Activated gamma-delta T cell treated with anti-CD3 and anti-CD28 coated beads, Interleukin-2, amount 50 U/mL, for 16 hours (primary cell): ENCODE results near the gene TAOK1.
"Not testable (repeated sequence)": the region's sequence is repeated elsewhere in the genome, so short reads cannot be mapped to it uniquely, and the experiment has no call there.

Source experiments
- DNase-seq: peaks from one replicate; pipeline ENCODE4 v3.0.0-alpha.2; 2020; ENCODE audit warnings: low read depth

The TAOK1 gene

DNA sequence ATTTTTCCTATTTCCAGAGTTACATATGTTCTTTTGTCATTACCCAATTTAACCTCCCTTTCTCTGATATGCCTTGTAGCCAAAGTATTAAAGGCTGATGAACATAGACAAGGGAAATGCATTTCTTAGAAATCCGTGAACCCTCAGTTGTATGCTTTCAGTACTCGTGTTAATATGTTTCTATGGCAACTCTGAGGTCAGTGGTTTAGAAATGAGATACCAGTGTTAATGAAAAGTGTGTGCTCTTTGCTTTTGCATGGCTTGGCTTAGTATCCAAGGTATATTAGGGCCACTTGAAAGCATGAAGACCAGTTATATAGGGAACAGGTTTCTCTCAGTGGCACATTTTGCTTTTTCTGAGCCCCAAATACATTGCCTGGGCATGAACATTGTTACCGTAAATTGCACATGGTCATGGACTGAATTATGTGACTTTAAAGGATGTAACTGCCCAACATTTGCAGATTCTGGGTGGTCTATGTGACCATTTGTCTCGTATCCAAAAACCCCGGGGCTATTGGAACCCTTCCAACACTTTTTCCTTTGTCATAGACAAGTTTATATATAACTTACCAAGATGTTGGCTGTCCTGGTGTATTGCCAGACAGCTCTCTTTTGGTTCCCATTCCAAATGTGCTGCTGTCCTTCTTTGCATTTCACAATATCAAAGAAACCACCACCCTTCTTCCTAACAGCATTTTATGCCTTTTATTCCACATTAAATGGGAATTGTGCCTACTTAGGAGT, 159.2 kb downstream of the TAOK1 start:
- no peak for DNase-seq

DNA sequence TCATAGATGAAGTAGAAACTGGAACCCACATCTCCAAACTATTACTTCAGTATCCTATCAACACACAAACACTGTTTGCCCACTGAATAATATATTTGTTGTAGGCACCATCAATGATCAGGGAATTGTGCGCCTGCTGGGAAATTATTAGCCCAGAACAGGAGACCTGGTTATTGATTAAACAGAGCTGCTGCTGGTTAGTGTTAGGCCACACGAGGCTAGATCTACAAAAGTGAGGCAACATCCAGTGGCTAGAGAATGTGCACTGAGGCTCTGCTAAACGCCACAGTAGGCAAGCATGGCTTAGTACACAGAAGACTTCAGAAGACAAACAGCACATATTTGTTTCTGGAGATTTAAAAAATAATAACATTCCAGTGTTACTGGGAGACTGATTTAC, 165.7 kb downstream of the TAOK1 start:
- DNase-seq = no peak

DNA sequence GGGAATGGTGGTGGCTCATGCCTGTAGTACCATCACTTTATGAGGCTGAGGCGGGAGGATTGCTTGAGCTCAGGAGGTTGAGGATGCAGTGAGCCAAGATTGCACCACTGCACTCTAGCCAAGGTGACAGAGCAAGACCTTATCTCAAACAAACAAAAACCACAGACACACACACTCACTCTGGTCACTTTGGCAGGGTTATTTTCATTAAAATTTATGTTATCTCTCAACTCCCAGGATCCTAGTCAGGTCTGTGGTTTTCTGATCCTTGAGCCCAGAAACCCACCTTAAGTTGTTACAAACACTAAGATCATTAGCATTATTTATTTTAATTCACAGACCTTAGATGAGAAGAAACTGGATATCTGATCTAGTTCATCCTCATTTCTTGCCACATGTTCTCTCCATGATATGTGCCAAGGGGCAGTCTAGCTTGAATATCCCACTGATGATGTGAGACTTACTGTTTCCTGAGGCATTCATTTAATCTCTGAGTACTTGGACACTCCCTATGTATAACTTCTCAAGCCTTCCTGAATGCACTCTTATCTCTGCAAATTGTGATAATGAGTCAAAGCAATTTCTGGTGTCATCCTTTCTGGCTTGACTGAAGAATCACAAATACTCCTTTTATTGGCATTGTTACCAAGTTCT, 167.0 kb downstream of the TAOK1 start:
- DNase-seq = no peak

DNA sequence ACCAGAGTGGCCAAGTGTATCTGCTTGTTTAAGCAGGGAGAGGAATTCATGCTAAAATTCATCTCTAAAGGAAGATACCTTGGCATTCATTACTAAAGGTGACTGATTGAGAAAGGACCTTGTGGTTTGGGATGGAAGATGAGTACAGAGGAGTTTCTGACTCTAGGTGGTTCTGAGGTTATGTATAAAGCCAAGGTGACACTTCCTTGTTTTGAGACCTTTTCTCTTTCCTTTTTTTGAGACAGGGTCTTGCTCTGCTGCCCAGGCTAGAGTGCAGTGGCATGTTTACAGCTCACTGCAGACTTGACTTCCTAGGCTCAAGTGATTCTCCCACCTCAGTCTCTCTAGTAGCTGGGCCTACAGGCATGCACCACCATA, 167.6 kb downstream of the TAOK1 start:
- no peak for DNase-seq

DNA sequence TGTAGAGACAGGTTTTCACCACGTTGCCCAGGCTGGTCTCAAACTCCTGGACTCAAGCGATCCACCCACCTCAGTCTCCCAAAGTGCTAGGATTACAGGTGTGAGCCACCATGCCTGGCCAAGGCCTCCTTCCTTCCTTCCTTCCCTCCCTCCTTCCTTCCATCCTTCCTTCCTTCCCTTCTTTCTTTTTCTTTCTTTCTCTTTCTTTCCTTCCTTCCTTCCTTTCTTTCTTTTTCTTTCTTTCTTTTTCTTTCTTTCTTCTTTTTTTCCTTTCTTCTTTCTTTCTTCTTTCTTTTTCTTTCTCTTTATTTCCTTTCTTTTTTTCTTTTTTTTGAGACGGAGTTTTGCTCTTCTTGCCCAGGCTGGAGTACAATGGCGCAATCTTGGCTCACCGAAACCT, 168.0 kb downstream of the TAOK1 start:
- not testable (repeated sequence) for DNase-seq

DNA sequence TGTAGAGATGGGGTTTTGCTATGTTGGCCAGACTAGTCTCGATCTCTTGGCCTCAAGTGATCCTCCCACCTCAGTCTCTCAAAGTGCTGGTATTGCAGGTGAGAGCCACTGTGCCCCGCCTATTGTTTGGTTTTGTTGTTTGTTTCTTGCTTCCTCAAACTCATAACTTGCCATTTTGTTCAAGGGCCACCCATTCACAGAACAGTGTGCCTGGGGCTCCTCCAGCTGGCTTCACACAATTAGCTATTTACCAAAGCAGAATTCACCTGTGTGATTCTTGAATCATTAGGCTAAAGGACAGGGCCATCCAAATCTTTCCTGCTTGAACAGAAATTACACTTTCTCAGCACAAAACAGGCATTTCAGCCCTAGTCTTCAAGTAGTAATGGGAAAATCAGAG, 169.5 kb downstream of the TAOK1 start:
- no peak for DNase-seq

DNA sequence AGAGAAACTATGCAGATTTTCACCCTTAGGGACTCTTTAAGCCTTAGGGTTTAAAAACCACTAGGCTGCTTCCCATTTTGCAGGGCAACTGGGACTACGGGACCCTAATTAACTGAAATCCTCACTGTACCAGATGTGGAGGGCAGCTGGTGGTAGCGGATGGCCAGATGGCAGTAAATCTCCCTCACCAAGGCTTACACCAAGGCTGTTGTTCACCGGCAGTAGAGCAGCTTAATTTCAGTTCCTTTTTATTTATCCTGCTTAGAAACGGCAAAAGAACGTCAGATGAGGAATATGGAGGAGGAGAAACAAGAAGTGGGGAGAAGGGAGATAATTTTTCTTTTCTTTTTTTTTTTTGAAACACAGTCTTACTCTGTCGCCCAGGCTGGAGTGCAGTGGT, 170.2 kb downstream of the TAOK1 start:
- no peak for DNase-seq

DNA sequence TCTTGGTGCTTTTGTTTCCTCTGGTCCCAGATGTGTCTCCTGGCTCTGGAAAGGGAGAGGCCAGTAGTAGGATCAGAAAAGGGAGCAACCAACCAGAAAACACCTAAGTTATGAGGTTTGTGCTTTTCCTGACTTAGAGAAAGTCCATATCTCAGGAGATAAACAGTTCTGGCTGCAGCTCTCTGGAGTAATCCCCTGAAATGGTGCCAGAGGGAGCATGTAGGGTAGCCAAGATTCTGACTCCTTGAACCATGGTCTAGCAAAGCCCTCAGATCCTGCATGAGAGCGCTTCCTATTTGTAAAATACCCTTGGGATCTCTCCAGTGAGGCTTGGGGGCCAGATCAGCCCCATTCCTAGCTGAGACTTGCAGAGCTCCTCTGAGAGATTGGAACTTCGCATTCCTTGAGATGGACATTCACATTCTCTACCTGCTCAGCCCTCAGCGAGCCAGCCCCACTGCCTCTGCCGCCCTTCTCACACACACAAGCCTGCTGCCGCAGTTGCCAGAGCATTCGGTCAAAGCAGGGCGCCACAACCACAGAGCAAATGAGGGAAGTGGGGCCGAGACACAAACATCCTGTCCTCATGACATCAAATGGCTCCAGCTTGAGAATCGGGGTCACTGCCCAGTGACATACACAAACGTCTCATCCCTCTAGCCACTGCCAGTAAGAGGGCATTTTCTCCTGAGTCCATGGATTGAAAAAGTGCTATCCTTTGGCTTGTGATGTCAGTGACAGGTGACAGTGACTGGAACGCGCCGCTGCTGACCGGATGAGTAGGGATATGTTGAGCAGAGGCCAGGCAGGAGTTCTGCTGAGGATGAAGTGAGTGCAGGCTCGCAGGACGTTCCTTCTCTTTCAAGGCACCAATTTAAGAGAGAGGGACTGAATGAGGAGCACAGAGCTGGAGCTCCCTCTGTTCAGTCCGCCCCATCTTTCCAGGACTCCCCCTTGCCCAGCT, 171.7 kb downstream of the TAOK1 start:
- no peak for DNase-seq

DNA sequence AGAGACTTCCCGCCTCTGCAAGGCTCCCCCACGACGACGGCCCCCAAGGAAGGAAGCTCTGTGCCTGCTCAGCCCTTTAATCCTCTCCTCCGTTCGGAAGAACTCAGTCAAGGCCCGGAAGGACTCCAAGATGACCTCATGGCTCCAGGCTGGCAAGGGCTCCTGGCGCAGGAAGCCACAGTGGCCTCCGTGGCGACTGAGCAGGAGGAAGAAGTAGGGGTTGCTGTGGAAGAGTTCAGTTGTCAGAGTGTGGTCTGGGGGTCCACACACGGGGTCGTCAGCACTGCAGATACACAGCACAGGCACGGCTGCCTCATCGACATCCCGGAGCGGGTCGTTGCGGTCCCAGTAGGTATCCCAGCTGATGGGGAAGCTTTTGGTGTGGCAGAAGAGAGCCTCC, 172.5 kb downstream of the TAOK1 start:
- DNase-seq = no peak

DNA sequence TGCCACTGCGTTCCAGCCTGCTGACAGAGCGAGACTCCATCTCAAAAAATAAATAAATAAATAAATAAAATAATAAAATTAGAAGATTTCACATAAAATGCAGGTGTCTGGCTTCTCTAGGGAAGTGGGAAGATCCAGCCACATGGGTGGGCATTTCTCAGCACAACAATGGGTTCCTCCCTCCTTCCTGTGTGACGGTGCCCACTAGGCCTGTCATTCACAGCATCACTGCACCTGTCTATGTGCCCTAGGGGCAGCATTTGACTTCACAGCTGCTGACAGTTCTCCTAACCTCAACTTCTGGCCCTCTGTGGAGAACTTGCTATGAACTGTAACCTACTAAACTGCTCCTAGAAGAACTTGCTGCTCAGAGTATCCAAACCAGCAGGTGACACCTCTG, 173.7 kb downstream of the TAOK1 start:
- DNase-seq = no peak

DNA sequence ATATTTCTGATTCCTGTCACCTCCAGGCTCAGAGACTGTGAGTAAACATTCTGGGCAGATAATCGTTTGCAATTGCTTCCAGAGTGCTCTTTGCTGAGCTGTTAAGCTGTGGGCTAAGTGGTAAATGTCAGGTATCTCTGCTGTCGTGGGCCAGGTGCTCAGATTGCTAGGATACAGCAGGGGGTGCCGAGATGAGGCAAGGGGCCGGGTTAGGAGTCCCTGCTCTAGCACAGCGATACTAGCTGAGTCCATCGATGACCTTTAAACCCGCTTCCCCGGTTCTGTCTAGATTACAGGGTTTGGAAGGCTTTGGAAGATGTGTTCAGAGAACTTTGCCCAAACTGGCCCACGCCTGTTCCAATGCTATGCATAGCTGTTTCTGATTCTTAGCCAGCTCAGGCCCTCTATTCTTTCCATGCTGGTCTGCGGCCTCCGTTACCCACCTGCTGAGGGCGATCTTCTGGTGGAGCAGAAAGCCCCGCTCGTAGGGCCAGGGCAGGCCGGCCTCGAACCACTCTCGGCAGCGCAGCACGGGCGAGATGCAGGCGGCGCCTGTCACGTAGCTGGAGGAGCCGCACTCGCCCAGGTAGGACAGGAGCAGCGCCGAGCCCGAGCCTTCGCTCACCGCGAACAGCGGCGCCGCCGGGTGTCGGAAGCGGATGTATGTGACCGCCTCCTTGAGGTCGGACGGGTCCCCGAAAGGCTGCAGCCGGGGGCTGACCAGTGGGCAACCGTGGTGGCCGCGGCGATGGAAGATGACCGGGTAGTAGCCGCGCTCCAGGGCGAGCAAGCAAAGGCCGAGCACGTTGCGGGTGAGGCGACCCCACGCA, 175.7 kb downstream of the TAOK1 start:
- DNase-seq = no peak

DNA sequence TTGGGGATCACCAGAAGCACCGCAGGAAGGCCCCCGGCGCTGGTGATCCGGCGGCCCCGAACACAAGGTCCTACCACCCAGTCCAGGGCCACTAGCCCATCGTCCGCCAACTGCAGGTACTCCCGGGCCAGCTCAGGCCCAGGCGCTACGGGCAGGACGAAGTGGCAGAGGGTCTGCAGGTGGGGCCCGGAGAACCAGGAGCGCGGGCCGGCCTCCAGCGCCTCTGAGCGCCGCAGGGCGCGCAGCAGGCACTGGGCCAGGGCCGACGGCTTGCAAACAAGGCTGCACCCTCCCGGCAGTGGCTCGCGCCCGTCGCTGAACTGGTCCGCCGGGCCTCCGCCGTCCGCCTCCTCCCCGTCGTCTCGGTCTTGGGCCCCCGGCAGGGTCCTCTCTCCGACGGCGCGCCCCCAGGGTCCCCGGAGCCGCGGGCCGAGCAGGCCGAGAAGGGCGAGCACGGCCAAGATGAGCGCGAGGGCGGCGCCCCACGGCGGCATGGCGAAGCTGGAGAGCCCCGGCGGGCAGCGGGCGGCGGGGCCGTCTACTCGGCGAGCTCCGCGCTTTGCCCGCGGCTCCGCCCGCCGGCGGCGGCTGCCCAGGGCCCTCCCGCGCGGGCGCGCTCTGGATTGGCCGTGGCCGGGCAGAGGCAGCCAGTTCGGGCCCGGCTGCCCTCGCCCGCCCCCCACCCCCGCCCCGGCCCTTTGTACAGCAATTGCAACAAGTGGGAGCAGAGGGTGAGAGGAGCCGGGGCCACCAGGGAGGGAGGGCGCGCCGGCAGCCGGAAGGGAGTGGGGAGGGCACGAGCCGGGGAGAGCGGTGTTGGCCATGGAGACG, 176.5 kb downstream of the TAOK1 start, which contains the start of gene ABHD15:
TSS of gene ABHD15 (minus strand) at position 565 of the 831 bp plus-strand sequence. CDS start at position 494, 71 bp downstream.
- no peak for DNase-seq

DNA sequence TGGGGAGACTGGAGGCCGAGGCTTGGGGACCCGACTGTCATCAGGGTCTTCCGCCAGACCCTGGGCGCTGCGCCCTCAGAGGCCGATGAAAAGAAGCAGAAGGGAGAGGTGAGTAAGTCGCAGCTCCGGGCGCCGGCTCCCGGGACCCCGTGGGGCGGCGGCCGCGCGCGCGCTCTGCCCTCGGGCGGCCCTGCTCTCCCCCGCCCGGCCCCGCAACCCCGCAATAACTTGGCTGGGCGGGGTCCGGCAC, 177.1 kb downstream of the TAOK1 start:
- no peak for DNase-seq

DNA sequence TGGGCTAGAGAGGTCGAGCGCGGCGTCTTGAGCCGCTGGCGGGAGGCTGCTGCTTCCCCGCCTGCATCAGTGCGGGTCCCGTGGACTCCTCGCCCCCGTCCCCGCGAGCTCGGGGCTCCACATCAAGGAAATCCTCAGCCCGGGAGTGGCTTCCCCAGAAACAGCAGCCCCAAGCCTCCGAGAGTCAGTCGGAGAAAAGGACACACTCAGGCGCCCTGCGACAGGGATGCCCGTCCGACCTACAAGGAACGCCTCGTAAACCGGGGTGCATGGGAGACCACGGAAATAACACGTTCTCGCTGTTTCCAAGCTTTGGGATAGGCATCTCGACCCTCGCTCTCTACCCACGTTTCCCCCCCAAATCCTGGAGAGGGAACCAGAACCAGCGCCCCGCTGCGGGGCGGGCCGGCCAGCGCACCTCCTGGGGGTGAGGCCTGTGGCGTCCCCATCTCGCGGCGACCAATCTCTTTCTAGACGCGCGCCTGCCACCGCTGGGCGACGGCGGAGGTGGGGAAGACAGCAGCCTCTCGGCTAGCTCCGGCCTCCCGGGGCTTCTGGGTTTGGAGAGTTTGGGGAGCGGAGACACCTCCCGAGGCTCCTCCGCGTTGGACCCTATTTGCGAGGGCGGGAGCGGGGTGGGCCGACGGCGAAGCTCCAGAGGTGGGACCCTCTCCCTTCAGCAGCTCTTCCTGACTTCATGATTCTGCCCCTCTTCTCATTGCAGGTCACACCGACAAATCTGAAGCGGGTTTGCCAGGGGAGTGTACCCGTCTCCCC, 177.6 kb downstream of the TAOK1 start:
- peak; percentile 57 for DNase-seq

DNA sequence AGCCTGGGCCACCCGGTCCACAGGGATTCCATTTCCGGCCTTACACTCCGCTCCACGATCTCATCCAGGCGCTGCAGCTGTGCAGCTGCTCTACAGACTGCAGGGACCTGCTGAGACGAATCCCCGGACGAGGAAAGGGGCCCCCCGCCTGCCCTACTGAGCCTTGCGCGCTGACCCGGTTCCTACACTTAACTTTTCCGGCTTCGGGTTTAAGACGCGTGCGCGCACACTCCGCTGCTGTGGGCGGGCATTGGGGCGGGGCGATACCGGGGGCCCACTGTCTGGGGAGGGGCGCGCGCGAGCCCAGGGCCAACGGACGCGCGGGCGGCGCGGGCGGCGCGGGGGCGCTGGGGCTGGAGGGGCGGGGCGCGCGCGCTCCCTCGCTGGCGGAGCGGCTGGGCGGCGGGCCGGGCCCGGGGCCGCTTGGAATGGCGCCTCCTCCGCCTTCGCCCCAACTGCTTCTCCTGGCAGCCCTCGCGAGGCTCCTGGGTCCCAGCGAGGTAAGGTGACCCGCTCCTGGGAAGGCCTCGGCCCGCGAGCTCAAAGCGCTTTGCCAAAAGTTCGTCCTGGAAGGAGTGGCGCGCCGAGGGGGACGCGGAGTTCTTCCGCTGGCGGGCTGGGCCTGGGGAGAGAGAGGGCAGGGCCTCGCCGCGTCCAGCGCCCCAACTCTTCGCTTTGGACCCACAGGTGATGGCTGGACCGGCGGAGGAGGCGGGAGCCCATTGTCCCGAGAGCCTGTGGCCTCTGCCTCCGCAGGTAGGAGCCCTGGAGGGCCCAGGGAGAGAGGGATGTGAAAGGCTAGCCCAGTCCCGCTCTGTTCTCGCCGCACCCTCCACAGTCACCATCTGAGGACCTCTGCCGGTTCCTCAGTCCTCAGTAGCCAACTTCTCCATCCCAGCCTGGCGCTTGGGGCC, 178.4 kb downstream of the TAOK1 start, which contains the start of gene TP53I13:
TSS of gene TP53I13 (plus strand) at position 371 of the 914 bp plus-strand sequence. CDS start at position 429, 58 bp downstream.
- peak; percentile 75 for DNase-seq

DNA sequence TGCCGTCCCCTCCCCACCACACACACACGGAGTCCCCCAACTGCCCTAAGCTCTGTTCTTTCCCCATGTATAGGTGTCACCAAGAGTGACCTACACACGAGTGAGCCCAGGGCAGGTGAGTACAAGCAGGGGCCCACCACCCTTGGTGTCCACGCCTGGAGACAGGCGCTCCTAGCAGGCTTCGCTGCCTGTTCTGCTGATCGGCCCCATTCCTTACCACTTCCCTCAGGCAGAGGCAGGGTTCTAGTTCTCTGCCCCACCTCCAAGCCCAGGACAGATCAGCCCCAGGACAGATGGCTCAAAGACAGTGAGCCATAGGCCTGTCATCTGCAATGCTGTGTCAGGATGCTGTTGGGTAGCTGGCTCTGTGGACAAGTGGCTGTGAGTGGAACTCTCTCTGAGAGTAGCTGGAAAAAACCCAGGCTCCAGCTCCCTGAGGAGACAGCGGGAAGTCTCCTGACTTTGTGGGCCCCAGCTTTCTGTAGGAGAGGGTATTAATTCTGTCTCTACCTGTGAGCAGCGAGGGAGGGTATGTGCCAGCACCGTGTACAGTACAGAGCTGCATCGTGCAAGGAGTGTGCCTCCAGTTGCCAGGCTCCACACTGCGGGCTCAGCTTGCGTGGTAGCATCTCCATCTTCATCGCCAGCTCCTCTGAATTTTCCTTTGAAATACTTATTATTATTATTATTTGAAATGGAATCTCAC, 179.2 kb downstream of the TAOK1 start:
- DNase-seq = no peak

DNA sequence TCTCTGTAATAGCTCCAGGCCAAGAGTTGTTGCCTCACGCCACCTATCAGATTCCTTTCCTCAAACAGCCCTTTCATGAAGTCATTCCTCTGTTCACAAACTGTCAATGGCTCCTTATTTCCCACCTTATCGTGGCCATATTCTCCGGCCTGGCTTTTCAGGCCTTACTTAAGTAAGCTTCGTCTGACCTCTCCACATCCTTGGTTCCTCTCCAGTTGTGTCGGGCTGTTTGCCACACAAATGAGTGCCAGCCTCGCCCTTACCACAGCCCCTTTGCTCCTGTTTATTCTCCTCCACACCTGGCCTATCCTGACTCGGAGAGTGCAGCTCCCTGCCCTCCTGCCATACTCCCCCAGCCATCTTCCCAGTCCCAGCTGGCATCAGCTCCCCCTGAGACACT, 180.4 kb downstream of the TAOK1 start:
- no peak for DNase-seq

DNA sequence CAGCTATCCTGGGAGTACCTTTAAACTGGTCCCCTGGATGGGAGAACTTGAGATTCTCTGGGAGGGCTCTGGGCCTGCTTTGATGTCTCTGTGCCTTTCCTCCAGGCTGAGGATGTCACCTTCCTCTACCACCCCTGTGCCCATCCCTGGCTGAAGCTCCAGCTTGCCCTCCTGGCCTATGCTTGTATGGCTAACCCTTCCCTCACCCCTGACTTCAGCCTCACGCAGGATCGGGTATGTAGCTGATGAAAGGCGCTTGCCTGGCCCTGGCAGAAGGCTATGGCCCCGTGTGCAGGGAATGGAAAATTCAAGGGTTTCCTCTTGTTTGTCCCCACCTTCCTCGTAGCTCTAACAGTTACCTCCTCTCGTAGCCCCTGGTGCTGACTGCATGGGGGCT, 181.3 kb downstream of the TAOK1 start:
- DNase-seq = no peak
